Measurements from ENCODE around the gene BCL11A.
A peak's percentile ranks its signal among the peaks of the same experiment; 100 is the strongest.

The BCL11A gene

GRCh38 chr2:60581433-60582282, 28.2 kb upstream of the BCL11A start:
- peak; percentile 81 for DNase-seq
- peaks cover 2% of the 10 kb centered on the region for H3K9me3 ChIP-seq (ENCODE audit: severe bottlenecking)
- peak overlapping the region; percentile 48; the same call in 1 of the 2 replicates for H3K27ac ChIP-seq

GRCh38 chr2:60577682-60578283, 24.3 kb upstream of the BCL11A start:
- H3K27me3 ChIP-seq (ENCODE audit: insufficient read depth, low read depth, severe bottlenecking), result no peaks in the 10 kb centered on the region
- no peak overlapping the region for H3K27ac ChIP-seq
- no peak overlapping the region for H3K4me3 ChIP-seq (ENCODE audit: low read depth, low read length)
- peaks cover 2% of the 10 kb centered on the region for H3K9me3 ChIP-seq (ENCODE audit: severe bottlenecking)
- DNase-seq, result no peak
- TF ChIP-seq, protein P1, sequence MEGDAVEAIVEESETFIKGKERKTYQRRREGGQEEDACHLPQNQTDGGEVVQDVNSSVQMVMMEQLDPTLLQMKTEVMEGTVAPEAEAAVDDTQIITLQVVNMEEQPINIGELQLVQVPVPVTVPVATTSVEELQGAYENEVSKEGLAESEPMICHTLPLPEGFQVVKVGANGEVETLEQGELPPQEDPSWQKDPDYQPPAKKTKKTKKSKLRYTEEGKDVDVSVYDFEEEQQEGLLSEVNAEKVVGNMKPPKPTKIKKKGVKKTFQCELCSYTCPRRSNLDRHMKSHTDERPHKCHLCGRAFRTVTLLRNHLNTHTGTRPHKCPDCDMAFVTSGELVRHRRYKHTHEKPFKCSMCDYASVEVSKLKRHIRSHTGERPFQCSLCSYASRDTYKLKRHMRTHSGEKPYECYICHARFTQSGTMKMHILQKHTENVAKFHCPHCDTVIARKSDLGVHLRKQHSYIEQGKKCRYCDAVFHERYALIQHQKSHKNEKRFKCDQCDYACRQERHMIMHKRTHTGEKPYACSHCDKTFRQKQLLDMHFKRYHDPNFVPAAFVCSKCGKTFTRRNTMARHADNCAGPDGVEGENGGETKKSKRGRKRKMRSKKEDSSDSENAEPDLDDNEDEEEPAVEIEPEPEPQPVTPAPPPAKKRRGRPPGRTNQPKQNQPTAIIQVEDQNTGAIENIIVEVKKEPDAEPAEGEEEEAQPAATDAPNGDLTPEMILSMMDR (IDR thresholded peaks at IDR 0.05; ENCODE audit: low read depth, low read length), result no peak
- no peaks in the 10 kb centered on the region for H3K36me3 ChIP-seq

More at GRCh38 chr2:60581433-60582282, 28.2 kb upstream of the BCL11A start:
- Histone ChIP-seq H3K36me3 (no peaks in the 10 kb centered on the region), H3K27me3 (ENCODE audit: insufficient read depth, low read depth, severe bottlenecking) (no peaks in the 10 kb centered on the region), H3K4me3 (ENCODE audit: low read depth, low read length) (peak overlapping the region; percentile 29)
- TF ChIP-seq, protein P1 (IDR thresholded peaks at IDR 0.05; ENCODE audit: low read depth, low read length), result peak; percentile 99

DNA sequence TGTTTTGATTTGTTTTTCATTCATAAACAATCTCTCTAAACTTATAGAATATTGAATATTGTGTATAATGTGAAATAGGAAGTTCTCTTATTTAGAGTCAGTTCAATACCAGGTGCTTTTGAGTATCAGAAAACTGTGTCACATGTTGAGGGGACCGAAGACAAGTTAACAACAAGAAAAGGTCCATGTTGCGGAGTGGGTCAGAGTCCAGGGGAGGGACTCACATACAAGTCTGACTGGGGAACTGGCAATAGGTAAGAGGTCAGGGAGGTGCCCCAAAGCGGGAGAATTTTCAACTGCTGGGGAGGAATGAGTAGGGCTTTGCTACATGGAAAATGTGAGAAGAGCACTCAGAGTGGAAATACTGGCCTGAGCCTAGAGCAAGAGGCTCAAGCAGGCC, 19.8 kb upstream of the BCL11A start:
- no peaks in the 10 kb centered on the region for H3K9me3 ChIP-seq (ENCODE audit: severe bottlenecking)
- no peaks in the 10 kb centered on the region for H3K36me3 ChIP-seq
- TF ChIP-seq, protein P1 (IDR thresholded peaks at IDR 0.05; ENCODE audit: low read depth, low read length), result no peak
- H3K27ac ChIP-seq, result no peak overlapping the region
- no peak overlapping the region for H3K4me3 ChIP-seq (ENCODE audit: low read depth, low read length)
- no peaks in the 10 kb centered on the region for H3K27me3 ChIP-seq (ENCODE audit: insufficient read depth, low read depth, severe bottlenecking)
- DNase-seq, result no peak

GRCh38 chr2:60570251-60570650, 16.8 kb upstream of the BCL11A start:
- DNase-seq, result peak; percentile 58
- Histone ChIP-seq H3K27ac (no peak overlapping the region), H3K4me3 (ENCODE audit: low read depth, low read length) (peak overlapping the region; percentile 69), H3K9me3 (ENCODE audit: severe bottlenecking) (no peaks in the 10 kb centered on the region), H3K36me3 (no peaks in the 10 kb centered on the region), H3K27me3 (ENCODE audit: insufficient read depth, low read depth, severe bottlenecking) (no peaks in the 10 kb centered on the region)
- TF ChIP-seq, protein P1 (IDR thresholded peaks at IDR 0.05; ENCODE audit: low read depth, low read length), result no peak

DNA sequence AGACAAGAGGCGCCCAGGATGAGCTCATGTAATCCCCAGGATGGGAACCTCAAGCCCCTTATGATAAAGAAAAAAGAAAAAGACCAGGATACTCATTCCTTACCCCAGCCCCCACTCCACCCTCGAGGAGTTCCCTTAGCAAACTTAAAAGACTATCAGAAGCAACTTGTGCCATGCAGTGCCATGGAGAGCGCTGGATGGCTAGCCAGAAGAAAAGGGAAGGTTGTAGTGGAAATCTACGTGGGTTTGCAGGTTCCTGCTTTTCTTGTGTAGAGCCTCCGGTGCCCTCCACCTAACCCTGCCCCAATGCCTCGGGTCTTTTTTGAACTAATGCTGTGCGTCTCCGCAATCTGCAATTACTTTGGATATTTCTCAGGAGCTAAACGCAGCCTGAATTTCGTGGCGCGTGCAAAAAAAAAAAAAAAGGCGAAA, 16.2 kb upstream of the BCL11A start:
- Histone ChIP-seq H3K4me3 (ENCODE audit: low read depth, low read length) (peak overlapping the region; percentile 69), H3K27ac (peak overlapping the region; percentile 58)

More for the DNA sequence above, 16.2 kb upstream of the BCL11A start:
- no peaks in the 10 kb centered on the region for H3K27me3 ChIP-seq (ENCODE audit: insufficient read depth, low read depth, severe bottlenecking)
- H3K36me3 ChIP-seq, result no peaks in the 10 kb centered on the region
- peak; percentile 49 for DNase-seq
- TF ChIP-seq, protein P1 (IDR thresholded peaks at IDR 0.05; ENCODE audit: low read depth, low read length), result no peak
- no peaks in the 10 kb centered on the region for H3K9me3 ChIP-seq (ENCODE audit: severe bottlenecking)

Measured in WERI-Rb-1 (cell line).